Adrenal gland (tissue), 5 donors: ENCODE results near the gene WNT3.
"Not testable (repeated sequence)": the region's sequence is repeated elsewhere in the genome, so short reads cannot be mapped to it uniquely, and the experiment has no call there.

Experiments used
- CTCF ChIP-seq, 6 experiments: fragments of 450-650 bp in 4 of 6; fragments of 200-600 bp in 2 of 6; sonication (generic) in 1 of 6; IDR thresholded peaks; 1 replicate in 5 of 6; 2 replicates in 1 of 6; pipeline versions ENCODE4 v1.5.1 to v1.8.0; 2016 to 2021; ENCODE audit warnings: antibody characterized with exemption in 6 of 6, mild to moderate bottlenecking in 2 of 6, moderate library complexity in 1 of 6
- POLR2A ChIP-seq, 2 donors: fragments of 450-650 bp; IDR thresholded peaks; one replicate each; pipeline ENCODE4 v1.6.1; 2017; ENCODE audit warnings: antibody characterized with exemption in 2 of 2, mild to moderate bottlenecking in 2 of 2, moderate library complexity in 1 of 2
- donor health status: DM: no; HTN: no; CAD: no.

DNA sequence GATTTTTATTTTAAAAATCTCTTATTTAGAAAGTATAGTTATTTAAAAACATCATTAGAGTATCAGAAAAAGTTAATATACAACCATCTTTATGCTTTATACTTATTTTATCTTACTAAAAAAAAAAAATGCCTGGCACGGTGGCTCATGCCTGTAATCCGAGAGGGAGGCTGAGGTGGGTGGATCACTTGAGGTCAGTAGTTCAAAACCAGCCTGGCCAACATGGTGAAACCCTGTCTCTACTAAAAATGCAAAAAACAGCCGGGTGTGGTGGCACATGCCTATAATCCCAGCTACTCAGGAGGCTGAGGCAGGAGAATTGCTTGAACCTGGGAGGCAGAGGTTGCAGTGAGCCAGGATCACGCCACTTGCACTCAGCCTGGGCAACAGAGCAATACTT lies 60.9 kb downstream of the WNT3 start:
- not testable (repeated sequence) for TF ChIP-seq CTCF, POLR2A (IDR thresholded peaks at IDR 0.05)
